CD4-positive, alpha-beta T cell (primary cell): ENCODE results near the gene NXPH1. TPM values are rescaled to one million over a fixed set of nuclear protein-coding genes. Genes with fewer than 3 reads are reported as not detected.

ENCODE experiments used
- ATAC-seq: fragments of 200-7000 bp; cut with Tn5 transposase; one replicate; pipeline ENCODE4 v1.10.0; 2022; ENCODE audit warnings: mild to moderate bottlenecking; ENCODE audit not compliant: poor library complexity
- CTCF ChIA-PET: fragments of 350-600 bp; sonication (Branson Sonifier 250); formaldehyde crosslinking; loops from one replicate; lab custom pipeline; 2021; ENCODE audit warnings: antibody characterized with exemption, inconsistent platforms; lab: Charles Lee
- POLR2A ChIA-PET: fragments of 350-600 bp; sonication (Branson Sonifier 250); formaldehyde crosslinking; loops from one replicate; lab custom pipeline; 2021; ENCODE audit warnings: antibody characterized with exemption, inconsistent platforms; lab: Charles Lee
- DNase-seq, 14 experiments: peaks; one replicate each; pipeline ENCODE4 v3.0.0-alpha.2; 2013 to 2020; ENCODE audit warnings: mixed read lengths in 2 of 14
- H3K27ac ChIP-seq, 2 donors: one replicate each; pipeline versions ENCODE4 v1.5.1 to v1.7.0; 2013; ENCODE audit warnings: low read length in 2 of 2, low read depth in 1 of 2, mild to moderate bottlenecking in 1 of 2
- H3K27me3 ChIP-seq, 2 experiments: 1 replicate in 1 of 2; 2 replicates in 1 of 2; pipeline versions ENCODE4 v1.6.1 to v1.7.0; 2013; ENCODE audit warnings: low read length in 2 of 2, control low read depth in 1 of 2, mild to moderate bottlenecking in 1 of 2, moderate library complexity in 1 of 2; ENCODE audit not compliant: insufficient read depth in 2 of 2, control insufficient read depth in 1 of 2
- H3K36me3 ChIP-seq: one replicate; pipeline ENCODE4 v1.6.1; 2013; ENCODE audit warnings: low read length, control low read depth; ENCODE audit not compliant: insufficient read depth
- H3K4me1 ChIP-seq: one replicate; pipeline ENCODE4 v1.6.1; 2013; ENCODE audit warnings: low read length, control low read depth; ENCODE audit not compliant: insufficient read depth
- H3K4me3 ChIP-seq: one replicate; pipeline ENCODE4 v1.5.1; 2013; ENCODE audit warnings: mild to moderate bottlenecking, low read length, moderate library complexity
- H3K9me3 ChIP-seq, 2 experiments: 1 replicate in 1 of 2; 2 replicates in 1 of 2; pipeline versions ENCODE4 v1.6.1 to v1.7.0; 2013; ENCODE audit warnings: low read length in 2 of 2, mild to moderate bottlenecking in 2 of 2, control low read depth in 1 of 2, moderate library complexity in 1 of 2; ENCODE audit not compliant: control insufficient read depth in 1 of 2, insufficient read depth in 1 of 2
- H3K27ac Mint-ChIP-seq: one replicate; pipeline ENCODE4 v1.8.0; 2020; ENCODE audit warnings: mixed read lengths
- H3K27me3 Mint-ChIP-seq: one replicate; pipeline ENCODE4 v1.8.0; 2021; ENCODE audit warnings: mixed read lengths
- H3K36me3 Mint-ChIP-seq: one replicate; pipeline ENCODE4 v1.8.0; 2021; ENCODE audit warnings: low read depth, mixed read lengths
- H3K4me1 Mint-ChIP-seq: one replicate; pipeline ENCODE4 v1.8.0; 2021; ENCODE audit warnings: low read depth, mixed read lengths
- H3K4me3 Mint-ChIP-seq: one replicate; pipeline ENCODE4 v1.8.0; 2020; ENCODE audit warnings: mild to moderate bottlenecking, mixed read lengths
- H3K9me3 Mint-ChIP-seq: one replicate; pipeline ENCODE4 v1.8.0; 2020; ENCODE audit warnings: mixed read lengths
- CTCF ChIP-seq: fragments of 200-600 bp; IDR thresholded peaks from one replicate; pipeline ENCODE4 v1.8.0; 2022; ENCODE audit warnings: antibody characterized with exemption, mild to moderate bottlenecking
- intact Hi-C, 2 experiments: fragments of 100-400 bp; cut with DNase I in 1 of 2; cut with micrococcal nuclease in 1 of 2; formaldehyde crosslinking; loops; one replicate each; pipeline versions ENCODE4 v1.15.1 to v1.9.0; 2023 to 2025; cut with DNase I, micrococcal nuclease
- total RNA-seq, 174 experiments: library from RNA in 2 of 174; stranded (reverse) in 2 of 174; gene quantifications; one replicate each; pipeline ENCODE4 v1.2.3 and lab custom pipeline; 2021 to 2026

Gene NXPH1
- total RNA-seq, 2 experiments from 2014 or later: not detected

- H3K4me1 Mint-ChIP-seq: no peaks in the 10 kb centered on the region
- H3K9me3 ChIP-seq: no peaks in the 10 kb centered on the region
- H3K36me3 ChIP-seq: no peaks in the 10 kb centered on the region
- intact Hi-C loops: loop anchor here in 1 of 2 experiments (5.0 kb wide), 1 partner anchor 1994 kb away; no protein-coding TSS in a partner anchor
- ATAC-seq (peak; percentile 48), DNase-seq (peak in 10 of 14 experiments; percentile 10 to 74 (median 32))
- H3K4me3 ChIP-seq: no peak overlapping the region
- no peaks in the 10 kb centered on the region for H3K36me3 Mint-ChIP-seq
- ChIA-PET CTCF (interaction anchor here (0.7 kb wide), 1 partner anchor 8 kb away, joined by 4 read pairs; no protein-coding TSS in a partner anchor), POLR2A (no interaction called here)
- H3K9me3 Mint-ChIP-seq: no peaks in the 10 kb centered on the region
- no peaks in the 10 kb centered on the region for H3K27me3 ChIP-seq
- H3K4me3 Mint-ChIP-seq: no peak overlapping the region
- H3K27ac ChIP-seq: no peak overlapping the region
- H3K4me1 ChIP-seq: no peaks in the 10 kb centered on the region
- H3K27me3 Mint-ChIP-seq: peaks cover 26% of the 10 kb centered on the region
- H3K27ac Mint-ChIP-seq: no peak overlapping the region
- TF ChIP-seq CTCF: peak; percentile 90
Measured at GRCh38 chr7:8418629-8419245, 14.7 kb upstream of the NXPH1 start.

DNA sequence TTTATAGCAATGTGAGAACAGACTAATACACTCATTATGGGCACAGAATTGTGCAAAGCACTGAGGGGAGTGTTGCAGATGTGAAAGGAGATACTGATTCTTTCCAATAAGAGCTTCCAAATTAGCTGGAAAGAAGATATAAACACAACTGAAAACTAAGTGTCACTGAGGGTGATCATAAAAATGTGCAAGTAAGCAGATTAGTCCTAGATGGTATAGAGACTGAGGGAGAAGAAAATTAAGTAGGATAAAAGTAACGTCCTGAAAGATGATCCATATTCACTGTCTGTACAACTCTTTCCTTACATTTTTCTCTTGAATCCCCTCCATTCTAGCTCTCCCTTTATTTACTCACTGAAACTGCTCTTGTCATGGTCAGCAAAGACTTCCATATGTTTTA is 11.2 kb upstream of the NXPH1 start:
- intact Hi-C loops: no loop called here
- DNase-seq: no peak

DNA sequence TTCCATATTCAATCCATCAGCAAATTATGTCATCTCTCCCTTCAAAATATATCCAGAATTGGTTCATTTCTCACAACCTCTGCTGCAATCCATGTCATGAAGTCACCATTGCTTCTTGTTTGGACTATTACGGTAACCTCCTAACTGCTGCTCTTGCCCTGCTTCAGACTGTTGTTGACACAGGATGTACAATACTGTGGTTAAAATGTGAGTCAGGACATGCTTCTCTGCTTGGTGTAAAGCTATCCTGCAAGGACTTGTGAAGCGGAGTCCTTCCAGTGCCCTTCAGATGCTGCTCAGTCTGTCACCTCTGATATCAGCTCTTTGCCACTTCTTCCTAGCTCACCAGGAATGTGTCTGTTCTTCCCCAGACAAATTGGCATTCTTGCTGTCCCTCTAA is 10.4 kb upstream of the NXPH1 start:
- Mint-ChIP-seq H3K27me3 (peaks cover 13% of the 10 kb centered on the region), H3K4me3 (no peak overlapping the region), H3K4me1 (no peaks in the 10 kb centered on the region), H3K9me3 (no peaks in the 10 kb centered on the region), H3K27ac (no peak overlapping the region), H3K36me3 (no peaks in the 10 kb centered on the region)
- POLR2A ChIA-PET: no interaction called here
- DNase-seq (no peak), ATAC-seq (no peak)
- Histone ChIP-seq H3K27me3 (peaks cover 5 to 24% of the 10 kb centered on the region in 2 experiments), H3K36me3 (no peaks in the 10 kb centered on the region), H3K9me3 (no peaks in the 10 kb centered on the region), H3K27ac (no peak overlapping the region), H3K4me3 (no peak overlapping the region), H3K4me1 (no peaks in the 10 kb centered on the region)
- CTCF ChIA-PET: no interaction called here
- TF ChIP-seq CTCF: no peak
- intact Hi-C loops: no loop called here

More for the DNA sequence above, 11.2 kb upstream of the NXPH1 start:
- H3K9me3 ChIP-seq: no peaks in the 10 kb centered on the region
- no peaks in the 10 kb centered on the region for H3K36me3 ChIP-seq
- no peak for TF ChIP-seq CTCF
- H3K4me3 ChIP-seq: no peak overlapping the region
- H3K27ac ChIP-seq: no peak overlapping the region
- CTCF ChIA-PET: no interaction called here
- H3K27me3 Mint-ChIP-seq: peaks cover 19% of the 10 kb centered on the region
- no peaks in the 10 kb centered on the region for H3K9me3 Mint-ChIP-seq
- POLR2A ChIA-PET: no interaction called here
- H3K36me3 Mint-ChIP-seq: no peaks in the 10 kb centered on the region
- H3K4me3 Mint-ChIP-seq: no peak overlapping the region
- no peak for ATAC-seq
- peaks cover 5 to 18% of the 10 kb centered on the region in 2 experiments for H3K27me3 ChIP-seq
- H3K4me1 ChIP-seq: no peaks in the 10 kb centered on the region
- no peak overlapping the region for H3K27ac Mint-ChIP-seq
- H3K4me1 Mint-ChIP-seq: no peaks in the 10 kb centered on the region
